NCI-H187 treated with DMSO at 0.1 percent for 48 hours (cell line): ENCODE measurements around the gene TNRC18.

ENCODE experiments used
- DNase-seq: peaks from one replicate; lab custom pipeline; 2025; lab: John Stamatoyannopoulos, UW

Gene TNRC18

DNA sequence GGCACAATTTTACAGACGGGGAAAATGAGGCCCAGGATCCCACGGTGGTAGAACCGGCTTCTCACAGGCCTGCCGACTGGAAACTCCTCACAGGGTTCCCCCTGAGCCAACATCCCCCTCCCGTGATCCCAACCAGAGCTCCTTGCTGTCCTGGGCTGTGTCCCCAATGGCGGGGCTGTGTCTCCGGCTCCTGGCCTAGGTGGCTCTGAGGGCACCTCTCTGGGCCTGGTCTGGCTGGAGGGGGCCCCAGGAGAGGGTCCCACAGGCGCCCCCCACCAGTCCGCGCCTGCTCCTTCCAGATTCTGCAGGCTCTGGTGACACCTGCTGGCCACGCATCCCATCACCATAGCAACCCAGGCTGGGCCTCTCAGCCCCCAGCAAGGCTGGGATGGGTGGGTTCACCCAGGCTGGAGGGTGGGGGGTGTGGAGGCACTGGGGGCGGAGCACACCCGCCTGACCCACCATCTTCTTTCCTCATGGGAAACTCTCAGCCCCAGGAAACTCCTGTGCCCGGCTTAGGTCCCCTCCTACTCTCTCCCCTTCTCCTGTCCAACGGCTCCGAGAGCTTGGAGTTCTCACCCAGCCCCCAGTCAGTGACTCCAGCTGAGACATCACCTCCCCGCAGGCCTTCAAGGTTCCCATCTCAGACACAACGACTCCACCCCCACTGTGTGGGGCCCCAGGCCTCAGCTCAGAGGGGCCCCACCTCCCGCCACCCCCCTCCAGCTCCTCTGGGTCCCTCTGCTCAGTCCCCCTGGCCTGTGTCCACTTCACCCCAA is 27.1 kb upstream of the TNRC18 start:
- DNase-seq = no peak

DNA sequence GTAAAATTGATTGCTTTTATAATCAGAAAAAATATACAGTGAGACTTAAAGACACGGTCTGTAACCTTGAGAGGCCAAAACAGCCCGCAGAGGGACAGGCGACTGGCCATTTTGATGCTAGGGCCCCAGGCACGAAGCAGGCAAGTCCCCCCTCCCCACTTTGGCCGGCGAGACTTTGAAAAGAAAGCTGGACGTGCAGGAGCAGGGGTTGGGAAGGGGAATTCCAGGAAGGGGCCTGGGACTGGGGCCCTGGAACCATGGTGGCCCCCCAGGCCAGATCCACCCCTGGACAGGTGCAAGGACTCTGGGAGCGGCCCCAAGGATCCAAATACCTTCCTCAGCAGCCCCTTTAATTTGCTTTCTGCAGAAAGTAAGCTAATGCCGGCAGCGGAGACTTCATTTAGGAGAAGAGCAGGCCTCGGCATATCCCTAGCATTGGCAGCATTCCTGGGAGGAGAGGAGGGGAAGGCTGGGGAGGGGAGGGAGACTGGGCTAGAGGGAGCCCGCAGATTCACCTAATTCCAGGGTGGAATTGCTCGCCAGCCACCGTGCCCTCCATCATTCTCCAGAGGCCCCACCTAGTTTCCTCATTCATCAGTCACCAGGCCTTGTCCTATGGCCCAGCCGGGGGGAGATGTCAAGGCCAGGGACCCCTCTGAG is 24.9 kb upstream of the TNRC18 start:
- no peak for DNase-seq

DNA sequence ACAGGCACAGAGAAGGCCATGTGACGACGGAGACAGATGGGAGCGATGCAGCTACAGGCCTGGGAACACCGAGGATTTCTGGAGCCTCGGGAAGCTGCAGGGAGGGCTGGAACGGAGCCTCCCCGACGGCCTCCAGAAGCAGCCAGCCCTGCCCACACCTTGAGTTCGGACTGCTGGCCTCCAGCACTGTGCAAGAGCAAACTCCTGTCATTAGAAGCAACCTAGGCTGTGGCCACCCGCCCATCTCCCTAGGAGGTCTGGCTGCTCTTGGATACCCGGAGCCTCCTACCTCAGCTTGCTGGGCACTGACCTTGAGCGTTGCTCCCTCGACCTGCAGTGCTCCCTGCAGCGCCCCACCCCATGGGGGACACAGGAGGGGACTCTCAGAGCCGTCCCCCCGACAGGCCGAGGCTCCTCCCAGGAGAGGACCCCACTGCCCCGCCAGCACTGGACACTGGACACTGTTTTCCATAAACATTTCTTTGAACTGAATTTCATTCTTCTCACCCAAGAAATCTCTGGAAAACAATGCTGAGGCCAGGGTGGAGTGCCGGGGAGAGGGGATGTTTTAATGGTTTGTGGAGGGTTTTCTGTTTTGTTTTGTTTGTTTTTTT is 22.5 kb upstream of the TNRC18 start:
- DNase-seq = no peak

DNA sequence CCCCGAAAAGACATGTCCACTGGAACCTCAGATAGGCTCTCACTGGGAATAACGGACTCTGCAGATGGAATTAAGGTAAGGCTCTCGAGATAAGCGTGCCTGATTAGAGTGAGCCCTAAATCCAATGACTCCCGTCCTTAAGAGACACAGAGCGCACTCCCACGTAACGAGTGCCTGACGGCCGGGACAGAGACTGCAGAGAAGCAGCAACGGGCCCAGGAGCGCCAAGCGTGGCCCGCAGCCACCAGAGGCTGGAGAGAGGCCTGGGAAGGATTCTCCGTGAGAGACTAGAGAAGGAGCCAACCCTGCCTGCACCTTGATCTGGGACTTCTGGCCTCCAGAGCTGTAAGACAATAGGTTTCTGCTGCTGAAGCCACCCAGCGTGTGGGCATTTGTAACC is 20.0 kb upstream of the TNRC18 start:
- no peak for DNase-seq

GRCh38 chr7:5442757-5443305 is 19.2 kb upstream of the TNRC18 start:
- no peak for DNase-seq

- no peak for DNase-seq
Measured at GRCh38 chr7:5441840-5442503, 18.3 kb upstream of the TNRC18 start.

- DNase-seq = no peak
Measured at GRCh38 chr7:5439572-5440496, 16.2 kb upstream of the TNRC18 start.

DNA sequence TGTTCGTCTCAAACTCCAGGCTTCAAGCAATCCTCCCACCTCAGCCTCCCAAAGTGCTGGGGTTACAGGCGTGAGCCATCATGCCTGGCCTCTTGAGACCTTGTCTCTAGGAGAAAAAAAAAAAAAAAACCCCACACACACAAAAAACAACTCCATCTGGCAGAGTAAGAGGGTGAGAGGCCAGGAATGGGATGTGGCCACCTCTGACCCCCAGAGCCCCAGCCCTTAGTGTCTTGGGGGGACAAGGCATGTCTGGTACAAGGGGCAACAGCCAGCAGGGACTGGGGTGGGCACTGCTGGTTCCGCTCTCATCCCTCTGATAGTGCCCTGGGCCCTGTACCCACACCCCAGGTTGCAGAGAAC is 15.6 kb upstream of the TNRC18 start:
- DNase-seq = no peak

- DNase-seq = no peak
Measured at GRCh38 chr7:5437987-5438386, 14.4 kb upstream of the TNRC18 start.

DNA sequence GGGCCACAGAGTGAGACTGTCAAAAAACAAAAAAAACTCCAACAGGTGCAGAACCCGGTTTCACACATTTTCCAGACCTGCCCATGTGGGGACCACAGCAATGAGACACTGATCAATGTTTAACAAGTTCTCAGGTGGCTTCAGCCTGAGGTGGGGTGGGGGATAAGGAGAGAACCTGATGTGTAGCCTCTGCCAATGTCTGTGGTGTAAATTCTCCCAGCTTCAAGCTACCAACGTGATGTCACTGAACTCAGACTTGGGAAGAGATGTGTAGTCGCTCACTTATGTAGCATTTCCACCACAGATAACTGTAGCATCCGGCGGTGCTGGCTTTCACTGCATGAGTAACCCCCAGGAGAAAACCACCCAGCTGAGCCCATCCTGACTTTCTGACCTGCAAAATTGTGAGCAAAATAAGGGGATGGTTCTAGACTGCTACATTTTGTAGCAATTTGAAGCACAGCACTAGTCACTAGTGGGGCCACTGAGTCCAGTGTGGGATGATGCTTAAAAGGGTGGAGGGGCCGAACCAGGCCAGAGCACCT is 13.8 kb upstream of the TNRC18 start:
- DNase-seq = no peak

- no peak for DNase-seq
Measured at GRCh38 chr7:5436003-5436678, 12.5 kb upstream of the TNRC18 start.

DNA sequence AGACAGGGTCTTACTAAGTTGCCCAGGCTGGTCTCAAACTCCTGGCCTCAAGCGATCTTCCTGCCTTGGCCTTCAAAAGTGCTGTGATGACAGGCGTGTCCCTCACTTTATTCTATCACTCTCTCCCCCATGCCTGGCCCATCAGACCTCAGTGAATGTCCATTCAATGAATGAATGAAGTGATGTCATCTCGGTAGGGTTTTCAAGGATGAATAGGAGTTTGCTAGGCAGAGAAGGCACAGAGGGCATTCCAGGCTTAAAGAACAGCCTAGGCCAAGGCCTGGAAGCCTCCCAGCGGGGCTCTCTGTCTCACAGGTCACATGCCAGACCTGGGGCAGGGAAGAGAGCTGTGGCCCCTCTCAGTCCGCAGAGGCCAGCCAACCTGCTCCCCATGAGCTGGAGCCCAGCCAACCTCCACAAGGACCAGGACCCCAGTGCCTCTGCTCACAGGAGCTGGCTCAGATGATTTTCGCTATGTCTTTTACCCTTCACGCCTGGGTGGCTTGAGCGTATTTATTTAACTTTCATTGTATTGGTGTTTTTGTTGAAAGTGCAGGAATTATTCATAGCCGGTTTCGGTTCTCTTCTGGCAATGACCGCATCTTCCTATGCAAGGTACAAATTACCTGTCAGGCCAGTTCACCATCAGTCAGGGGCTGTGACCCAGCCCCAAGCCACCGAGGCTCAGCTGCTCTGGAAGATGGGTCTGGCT is 11.8 kb upstream of the TNRC18 start:
- no peak for DNase-seq

DNA sequence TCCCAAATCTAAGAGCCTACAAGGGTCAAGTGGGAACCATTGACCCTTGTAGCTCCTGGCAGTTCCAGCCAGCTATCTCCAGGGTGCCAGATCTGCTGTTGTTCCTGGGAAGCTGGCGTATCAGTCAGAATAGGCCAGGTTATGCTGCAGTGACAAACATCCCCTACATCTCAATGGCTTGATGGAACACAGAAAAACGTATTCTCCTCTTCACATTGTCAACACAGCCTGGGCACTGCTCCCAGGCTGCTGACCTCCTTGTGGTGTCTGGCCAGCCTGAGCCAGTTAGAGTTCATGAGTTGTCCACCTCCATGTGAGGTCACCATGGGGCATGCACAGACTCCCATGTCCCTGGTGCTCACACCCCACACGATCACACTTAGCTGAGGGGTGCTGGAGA is 9.5 kb upstream of the TNRC18 start:
- DNase-seq = no peak

GRCh38 chr7:5432691-5433090 is 9.1 kb upstream of the TNRC18 start:
- DNase-seq = no peak

DNA sequence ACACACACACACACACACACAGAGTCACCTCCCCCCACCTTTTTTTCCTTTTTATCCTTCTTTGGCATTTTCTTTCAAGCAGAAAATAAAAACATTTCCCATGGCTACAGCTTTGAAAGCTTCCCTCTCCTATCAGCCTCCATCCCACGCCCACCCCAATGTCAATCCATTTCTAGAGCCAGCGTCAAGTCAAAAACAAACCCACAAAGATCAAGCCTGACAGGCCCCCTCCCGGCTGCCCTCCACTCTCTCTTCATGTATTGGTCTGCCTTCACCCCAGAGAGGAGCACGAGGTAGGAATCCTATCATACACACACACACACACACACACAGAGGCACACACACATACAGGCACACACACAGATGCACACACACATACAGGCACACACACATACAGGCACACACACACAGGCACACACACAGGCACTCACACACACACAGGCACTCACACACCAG is 8.0 kb upstream of the TNRC18 start:
- DNase-seq = no peak

- DNase-seq = no peak
Measured at GRCh38 chr7:5430612-5430947, 6.9 kb upstream of the TNRC18 start.

GRCh38 chr7:5429857-5430611 is 6.4 kb upstream of the TNRC18 start:
- DNase-seq = no peak

- DNase-seq = no peak
Measured at GRCh38 chr7:5429253-5429856, 5.7 kb upstream of the TNRC18 start.
